Activated naive CD8-positive, alpha-beta T cell treated with anti-CD3 and anti-CD28 coated beads for 36 hours (primary cell): ENCODE measurements around the gene MICAL3. TPM values are rescaled to one million over a fixed set of nuclear protein-coding genes. Genes with fewer than 3 reads are reported as not detected.

Experiments
- DNase-seq: peaks from one replicate; pipeline ENCODE4 v3.0.0; 2021
- H3K27ac Mint-ChIP-seq: one replicate; pipeline ENCODE4 v1.8.0; 2022; ENCODE audit warnings: mild to moderate bottlenecking, moderate library complexity, mixed read lengths
- H3K27me3 Mint-ChIP-seq: one replicate; pipeline ENCODE4 v1.8.0; 2022; ENCODE audit warnings: mild to moderate bottlenecking, mixed read lengths
- H3K36me3 Mint-ChIP-seq: one replicate; pipeline ENCODE4 v1.8.0; 2021; ENCODE audit warnings: mild to moderate bottlenecking, mixed read lengths
- H3K4me1 Mint-ChIP-seq: one replicate; pipeline ENCODE4 v1.8.0; 2021; ENCODE audit warnings: mixed read lengths
- H3K4me3 Mint-ChIP-seq: one replicate; pipeline ENCODE4 v1.8.0; 2022; ENCODE audit warnings: mild to moderate bottlenecking, moderate library complexity, mixed read lengths
- H3K9me3 Mint-ChIP-seq: one replicate; pipeline ENCODE4 v1.8.0; 2022; ENCODE audit warnings: mixed read lengths
- total RNA-seq, 2 experiments: library from RNA; stranded (reverse); gene quantifications; one replicate each; pipeline ENCODE4 v1.2.3, GENCODE V29; 2021

The MICAL3 gene
- total RNA-seq, 2 experiments from 2014 or later, result 36.6 to 41.3 TPM

- Mint-ChIP-seq H3K4me3 (no peak overlapping the region), H3K27ac (no peak overlapping the region), H3K9me3 (peaks cover 1% of the 10 kb centered on the region), H3K36me3 (peaks cover 4% of the 10 kb centered on the region), H3K27me3 (no peaks in the 10 kb centered on the region), H3K4me1 (peaks cover 33% of the 10 kb centered on the region)
- DNase-seq, result no peak
Measured at GRCh38 chr22:17783312-17783711, 241.0 kb downstream of the MICAL3 start.

GRCh38 chr22:17782621-17783020, 241.7 kb downstream of the MICAL3 start:
- H3K4me1 Mint-ChIP-seq, result peaks cover 39% of the 10 kb centered on the region
- H3K36me3 Mint-ChIP-seq, result peaks cover 4% of the 10 kb centered on the region
- no peak overlapping the region for H3K4me3 Mint-ChIP-seq
- peaks cover 1% of the 10 kb centered on the region for H3K9me3 Mint-ChIP-seq
- H3K27me3 Mint-ChIP-seq, result no peaks in the 10 kb centered on the region
- no peak for DNase-seq
- no peak overlapping the region for H3K27ac Mint-ChIP-seq

- Mint-ChIP-seq H3K27ac (no peak overlapping the region), H3K4me1 (peaks cover 43% of the 10 kb centered on the region)
Measured at GRCh38 chr22:17782158-17782557, 242.2 kb downstream of the MICAL3 start.

DNA sequence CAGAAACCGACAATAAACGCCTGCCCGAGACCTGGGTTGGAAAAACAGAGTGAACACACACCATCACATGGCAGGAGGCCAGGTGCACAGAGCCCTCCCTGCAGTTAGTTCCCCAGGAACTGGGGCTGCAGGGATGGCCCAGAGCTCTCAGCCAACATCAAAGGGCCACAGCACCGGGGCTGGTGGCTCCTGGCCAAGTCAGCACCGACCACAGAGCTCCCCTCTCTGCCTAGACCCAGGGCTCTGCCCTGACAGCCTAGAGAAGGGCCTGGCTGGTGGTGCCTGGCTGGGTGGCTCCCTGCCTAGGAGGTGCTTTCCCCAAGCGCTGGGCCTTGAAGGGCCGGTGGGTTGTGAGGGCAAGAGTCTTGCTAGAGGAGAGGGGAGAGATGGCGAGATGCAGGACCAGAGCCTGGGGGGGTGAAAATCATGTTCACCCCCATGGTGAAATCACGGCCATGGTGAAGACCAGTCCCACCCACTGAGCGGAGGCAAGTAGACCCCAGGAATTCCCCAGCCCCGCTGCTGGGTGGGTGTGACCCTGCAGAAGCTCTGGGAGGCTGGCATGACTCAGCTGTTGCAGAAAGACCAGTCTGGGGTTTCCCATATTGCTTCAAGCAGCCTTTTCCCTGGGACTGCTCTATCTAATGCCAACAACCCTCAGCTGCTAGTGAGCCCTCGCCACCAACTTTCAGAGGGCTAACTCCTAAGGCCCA, 242.9 kb downstream of the MICAL3 start:
- DNase-seq, result peak; percentile 80
- H3K36me3 Mint-ChIP-seq, result peaks cover 4% of the 10 kb centered on the region
- H3K27ac Mint-ChIP-seq, result peak overlapping the region; percentile 57
- peaks cover 50% of the 10 kb centered on the region for H3K4me1 Mint-ChIP-seq
- peaks cover 1% of the 10 kb centered on the region for H3K9me3 Mint-ChIP-seq
- H3K4me3 Mint-ChIP-seq, result peak overlapping the region; percentile 19
- H3K27me3 Mint-ChIP-seq, result no peaks in the 10 kb centered on the region

More at GRCh38 chr22:17782158-17782557, 242.2 kb downstream of the MICAL3 start:
- Mint-ChIP-seq H3K27me3 (no peaks in the 10 kb centered on the region), H3K4me3 (no peak overlapping the region), H3K9me3 (peaks cover 1% of the 10 kb centered on the region), H3K36me3 (peaks cover 4% of the 10 kb centered on the region)
- DNase-seq, result no peak

GRCh38 chr22:17780741-17781318, 243.5 kb downstream of the MICAL3 start:
- H3K4me3 Mint-ChIP-seq, result no peak overlapping the region
- peaks cover 1% of the 10 kb centered on the region for H3K9me3 Mint-ChIP-seq
- no peaks in the 10 kb centered on the region for H3K27me3 Mint-ChIP-seq
- no peak for DNase-seq
- peaks cover 54% of the 10 kb centered on the region for H3K4me1 Mint-ChIP-seq
- peak overlapping the region; percentile 57 for H3K27ac Mint-ChIP-seq
- H3K36me3 Mint-ChIP-seq, result peaks cover 4% of the 10 kb centered on the region

GRCh38 chr22:17780116-17780740, 244.1 kb downstream of the MICAL3 start:
- peak; percentile 38 for DNase-seq
- Mint-ChIP-seq H3K36me3 (peaks cover 4% of the 10 kb centered on the region), H3K27ac (peak overlapping the region; percentile 58), H3K4me1 (peaks cover 59% of the 10 kb centered on the region), H3K4me3 (no peak overlapping the region), H3K27me3 (no peaks in the 10 kb centered on the region), H3K9me3 (peaks cover 1% of the 10 kb centered on the region)

- H3K27me3 Mint-ChIP-seq, result no peaks in the 10 kb centered on the region
- H3K9me3 Mint-ChIP-seq, result peaks cover 1% of the 10 kb centered on the region
- peak overlapping the region; percentile 58 for H3K27ac Mint-ChIP-seq
- H3K4me1 Mint-ChIP-seq, result peaks cover 64% of the 10 kb centered on the region
- DNase-seq, result peak; percentile 47
- H3K4me3 Mint-ChIP-seq, result peak overlapping the region; percentile 32
- peaks cover 4% of the 10 kb centered on the region for H3K36me3 Mint-ChIP-seq
Measured at GRCh38 chr22:17779286-17780115, 244.9 kb downstream of the MICAL3 start.

DNA sequence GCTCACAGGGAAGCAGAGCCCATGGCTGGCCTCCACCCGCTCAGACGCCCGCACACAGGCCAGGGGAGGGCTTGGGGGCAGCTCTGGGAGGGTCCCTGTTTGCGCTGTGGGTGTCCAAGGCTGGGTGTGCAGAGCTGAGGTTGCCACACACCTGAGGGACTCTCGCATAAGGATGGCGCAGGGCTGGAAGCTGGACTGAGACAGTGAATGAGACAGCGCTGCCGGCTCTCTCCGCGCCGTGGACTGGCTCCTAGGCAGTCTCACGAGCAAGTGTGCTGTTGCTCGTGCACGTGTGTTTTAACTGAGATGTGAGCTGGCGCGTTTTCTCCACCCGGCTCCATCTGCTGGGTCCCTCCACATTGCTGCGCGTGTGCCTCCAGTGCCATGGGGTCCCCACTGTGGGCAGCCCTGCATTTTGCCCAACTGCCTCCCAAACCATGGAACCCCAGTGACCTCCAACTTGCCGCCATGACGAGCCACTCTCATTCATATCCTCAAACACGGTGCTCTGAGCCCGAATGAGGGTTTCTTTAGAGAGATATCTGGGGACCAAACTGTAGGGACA, 245.9 kb downstream of the MICAL3 start:
- Mint-ChIP-seq H3K27ac (no peak overlapping the region), H3K4me3 (peak overlapping the region; percentile 88), H3K9me3 (peaks cover 1% of the 10 kb centered on the region), H3K4me1 (peaks cover 65% of the 10 kb centered on the region), H3K27me3 (no peaks in the 10 kb centered on the region), H3K36me3 (peaks cover 4% of the 10 kb centered on the region)
- no peak for DNase-seq

DNA sequence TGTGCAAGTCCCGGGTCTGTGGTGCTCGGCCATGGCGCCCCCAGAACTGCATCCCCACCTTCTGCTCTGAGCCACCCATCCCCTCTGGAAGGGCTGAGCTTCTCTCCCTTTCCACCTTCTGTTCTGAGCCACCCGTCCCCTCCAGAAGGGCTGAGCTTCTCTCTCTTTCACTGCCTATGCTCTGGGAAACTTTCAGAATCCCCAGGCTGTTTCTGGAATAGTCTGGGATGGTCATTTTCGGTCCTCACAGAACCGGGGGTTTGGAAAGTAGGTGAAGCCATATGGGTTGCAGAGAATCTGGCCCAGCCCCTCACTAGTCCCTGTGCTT, 246.7 kb downstream of the MICAL3 start:
- no peaks in the 10 kb centered on the region for H3K27me3 Mint-ChIP-seq
- peaks cover 72% of the 10 kb centered on the region for H3K4me1 Mint-ChIP-seq
- peak overlapping the region; percentile 99 for H3K27ac Mint-ChIP-seq
- no peak for DNase-seq
- H3K4me3 Mint-ChIP-seq, result peak overlapping the region; percentile 88
- peaks cover 1% of the 10 kb centered on the region for H3K9me3 Mint-ChIP-seq
- peaks cover 7% of the 10 kb centered on the region for H3K36me3 Mint-ChIP-seq

DNA sequence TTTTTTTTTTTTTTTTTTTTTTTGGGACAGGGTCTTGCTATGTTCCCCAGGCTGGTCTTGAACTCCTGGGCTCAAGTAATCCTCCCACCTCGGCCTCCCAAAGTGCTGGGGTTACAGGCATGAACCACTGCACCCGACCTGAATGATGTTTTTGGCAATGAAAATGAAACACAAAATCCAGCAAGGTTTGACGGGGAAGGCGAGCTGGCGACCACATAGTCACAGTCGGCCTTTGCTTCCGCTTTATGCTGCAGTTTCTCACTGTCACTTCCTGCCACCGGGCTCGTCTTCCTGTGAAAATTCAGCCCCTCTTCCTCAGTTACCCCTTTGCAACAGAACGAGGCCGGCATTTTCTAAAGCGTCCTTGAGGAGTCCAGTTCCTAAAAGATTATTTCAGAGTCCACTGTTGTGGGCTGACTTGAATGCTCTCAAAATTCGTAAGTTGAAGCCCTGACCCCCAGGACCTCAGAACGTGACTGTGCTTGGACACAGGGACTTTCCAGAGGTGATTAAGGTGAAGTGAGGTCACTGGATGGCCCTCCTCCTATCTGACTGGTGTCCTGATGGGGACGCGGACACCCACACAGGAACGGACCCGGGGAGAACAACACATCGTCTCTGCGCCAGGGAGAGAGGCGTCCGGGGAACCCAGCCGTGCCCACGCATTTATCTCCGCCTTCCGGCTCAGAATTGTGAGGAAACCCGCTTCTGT, 247.2 kb downstream of the MICAL3 start:
- peak; percentile 76 for DNase-seq
- H3K4me3 Mint-ChIP-seq, result peak overlapping the region; percentile 88
- peaks cover 74% of the 10 kb centered on the region for H3K4me1 Mint-ChIP-seq
- no peaks in the 10 kb centered on the region for H3K27me3 Mint-ChIP-seq
- H3K27ac Mint-ChIP-seq, result peak overlapping the region; percentile 99
- H3K36me3 Mint-ChIP-seq, result peaks cover 7% of the 10 kb centered on the region
- H3K9me3 Mint-ChIP-seq, result peaks cover 1% of the 10 kb centered on the region

DNA sequence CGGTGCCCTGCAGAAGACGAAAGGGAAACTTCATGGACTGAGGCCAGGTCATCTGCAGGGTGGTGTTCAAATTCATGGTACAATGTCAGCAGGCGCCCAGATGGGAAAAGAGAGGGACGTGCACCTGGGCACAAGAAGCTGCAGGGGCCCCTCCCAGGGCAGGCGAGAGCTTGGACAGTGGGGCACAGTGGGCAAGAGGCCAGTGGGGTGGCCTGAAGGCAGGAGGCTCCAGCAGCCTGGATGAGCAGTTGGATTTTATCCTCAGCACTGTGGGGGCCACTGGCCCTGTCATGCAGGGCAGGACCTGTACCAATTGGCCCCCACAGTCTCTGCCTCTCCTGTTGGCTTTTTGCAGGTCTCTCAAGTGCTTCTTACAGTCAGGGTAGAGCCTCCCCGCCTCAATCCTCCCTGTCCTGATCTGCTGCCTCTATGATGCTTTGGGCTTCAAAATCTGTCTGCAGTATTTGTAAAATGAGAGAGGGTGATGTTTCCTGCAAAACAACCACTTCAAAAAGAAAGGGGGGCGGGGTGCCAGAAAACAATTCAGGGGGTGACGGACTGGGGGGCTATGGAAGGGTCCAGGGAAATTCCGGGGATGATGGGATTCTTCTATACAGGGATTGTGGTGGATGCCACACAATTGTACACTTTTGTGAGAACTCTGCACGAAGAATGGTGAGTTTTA, 248.4 kb downstream of the MICAL3 start:
- Mint-ChIP-seq H3K4me1 (peaks cover 77% of the 10 kb centered on the region), H3K27ac (peak overlapping the region; percentile 19), H3K9me3 (peaks cover 1% of the 10 kb centered on the region), H3K27me3 (no peaks in the 10 kb centered on the region), H3K36me3 (peaks cover 7% of the 10 kb centered on the region), H3K4me3 (peak overlapping the region; percentile 9)
- no peak for DNase-seq

- Mint-ChIP-seq H3K27me3 (no peaks in the 10 kb centered on the region), H3K36me3 (peaks cover 7% of the 10 kb centered on the region), H3K4me1 (peaks cover 72% of the 10 kb centered on the region), H3K9me3 (peaks cover 1% of the 10 kb centered on the region), H3K27ac (peak overlapping the region; percentile 19), H3K4me3 (peak overlapping the region; percentile 42)
- no peak for DNase-seq
Measured at GRCh38 chr22:17774926-17775685, 249.3 kb downstream of the MICAL3 start.

- H3K4me1 Mint-ChIP-seq, result peaks cover 69% of the 10 kb centered on the region
- H3K27me3 Mint-ChIP-seq, result no peaks in the 10 kb centered on the region
- H3K4me3 Mint-ChIP-seq, result peak within 1 kb of the TSS; percentile 84
- peak within 1 kb of the TSS; percentile 60 for H3K27ac Mint-ChIP-seq
- peaks cover 6% of the 10 kb centered on the region for H3K36me3 Mint-ChIP-seq
- H3K9me3 Mint-ChIP-seq, result no peaks in the 10 kb centered on the region
- peak; percentile 40 for DNase-seq
Measured at GRCh38 chr22:17774206-17774925, 250.0 kb downstream of the MICAL3 start, which contains the start of gene BID. Gene BID, minus strand, starts transcription at chr22:17774469. Its CDS starts 24,353 bp downstream, at chr22:17750116.
